HG03575 (cell line): Measurements from ENCODE around the gene PXDN.
"Not testable (repeated sequence)": the region's sequence is repeated elsewhere in the genome, so short reads cannot be mapped to it uniquely, and the experiment has no call there.

Source experiments
- ATAC-seq: cut with Tn5 transposase; IDR thresholded peaks from one replicate; pipeline ENCODE4 v1.9.1; 2021; ENCODE audit not compliant: unreplicated experiment, insufficient number of reproducible peaks, low FRiP score; ENCODE audit errors: extremely low read depth

PXDN gene

DNA sequence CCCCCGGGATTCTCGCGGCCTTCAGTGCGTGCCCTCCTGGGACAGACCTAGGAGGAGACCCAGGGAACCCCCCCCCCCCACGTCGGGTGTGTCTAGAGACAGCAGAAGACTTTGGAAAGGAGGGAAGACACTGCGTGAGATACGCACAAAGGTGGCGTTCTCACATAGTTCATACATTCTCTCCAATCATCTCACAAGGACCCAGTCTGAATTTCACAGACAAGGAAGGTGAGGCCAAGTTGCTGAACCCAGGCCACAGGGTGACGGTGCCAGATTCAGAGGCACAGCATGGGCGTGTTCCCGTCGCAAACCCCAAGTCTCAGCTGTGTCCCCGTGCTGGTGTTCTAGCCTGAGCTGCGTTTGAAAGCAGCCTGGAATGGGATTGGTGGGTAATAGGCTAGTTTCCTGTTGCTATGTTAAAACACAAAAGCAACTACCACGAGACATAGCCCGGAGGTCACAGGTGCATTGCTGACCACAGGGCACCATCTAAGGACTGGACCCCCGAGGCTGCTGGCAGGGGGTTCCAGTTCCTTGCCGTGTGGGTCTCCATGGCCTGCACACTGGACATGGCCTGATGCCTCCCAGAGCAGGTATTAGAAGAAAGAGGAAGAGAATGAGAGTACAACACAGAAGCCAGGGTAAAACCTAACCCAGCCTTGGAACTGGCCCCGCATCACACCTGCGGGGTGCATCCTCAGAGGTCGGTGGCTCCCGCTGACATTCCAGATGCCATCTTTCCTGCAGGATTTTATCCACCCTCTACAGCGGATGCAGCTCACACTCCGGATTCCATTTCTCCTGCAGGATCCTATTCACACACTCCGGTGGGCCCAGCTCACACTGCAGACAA is 1.1 kb upstream of the PXDN start:
- ATAC-seq, result no peak

DNA sequence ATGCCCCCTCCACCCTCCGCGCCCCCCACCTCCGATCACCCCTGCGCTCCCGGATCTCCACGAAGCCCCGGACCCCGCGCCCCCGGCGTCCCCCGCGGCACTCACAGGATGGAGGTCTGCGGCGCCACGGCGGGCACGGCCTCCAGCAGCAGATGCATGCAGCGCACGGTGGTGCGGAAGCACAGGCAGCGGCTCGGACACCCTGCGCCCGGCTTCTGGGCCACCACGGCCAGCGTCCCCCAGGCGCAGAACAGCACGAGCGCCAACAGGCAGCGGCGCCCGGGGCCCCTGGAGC is 217 bp downstream of the PXDN start:
- no peak for ATAC-seq

DNA sequence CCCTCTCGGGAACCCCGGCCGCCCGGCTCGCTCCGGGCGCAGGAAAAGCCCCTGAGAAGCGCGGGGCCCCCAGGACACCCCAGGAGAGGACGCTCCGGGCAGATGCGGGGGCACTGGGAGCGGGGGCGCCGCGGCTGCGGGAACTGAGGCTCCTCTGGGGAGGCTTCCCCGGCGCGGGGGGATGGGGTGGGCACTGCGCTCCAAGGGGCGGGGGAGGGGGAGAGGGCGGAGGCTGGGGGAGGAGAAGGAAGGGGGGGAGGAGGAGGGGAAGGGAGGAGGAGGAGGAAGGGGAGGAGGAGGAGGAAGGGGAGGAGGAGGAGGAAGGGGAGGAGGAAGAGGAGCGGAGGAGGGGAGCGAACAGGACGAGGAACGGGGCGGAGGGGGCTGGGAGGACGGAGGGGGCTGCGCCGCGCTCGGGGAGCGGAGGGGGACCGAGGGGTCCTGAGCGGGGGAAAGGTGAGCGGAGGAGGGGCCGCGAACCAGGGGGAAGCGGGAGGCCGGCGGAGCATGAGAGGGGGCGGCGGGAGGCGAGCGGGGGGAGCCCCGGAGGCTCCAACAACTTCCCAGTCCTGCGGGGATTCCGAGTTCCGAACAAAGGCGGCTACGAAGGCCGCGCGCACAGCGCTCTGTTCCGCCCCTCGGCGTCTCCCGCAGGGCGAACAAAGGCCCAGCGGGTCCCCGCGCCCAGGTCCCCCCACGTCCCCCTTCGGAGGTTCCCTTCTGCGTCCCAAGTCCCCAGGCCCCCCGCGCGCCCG is 742 bp downstream of the PXDN start:
- no peak for ATAC-seq

GRCh38 chr2:1742681-1743395 is 1.5 kb downstream of the PXDN start:
- no peak for ATAC-seq

DNA sequence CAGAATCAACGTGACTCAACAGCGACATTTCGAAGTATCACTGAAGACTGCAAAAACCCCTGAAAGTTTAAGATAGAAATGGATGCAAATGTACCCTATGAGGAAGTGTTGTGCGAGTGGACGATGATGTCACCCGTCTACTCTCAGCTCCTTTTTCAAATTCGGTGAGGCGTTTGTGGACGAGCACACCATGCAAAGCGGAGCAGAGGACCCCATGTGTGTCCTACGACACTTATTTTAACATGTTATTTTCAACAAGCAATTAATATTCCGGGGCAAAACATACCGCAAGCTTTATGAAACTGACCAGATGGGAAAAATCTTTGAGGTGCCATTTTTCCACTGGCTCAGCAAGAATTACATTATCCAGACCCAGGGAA is 2.0 kb downstream of the PXDN start:
- ATAC-seq, result no peak

DNA sequence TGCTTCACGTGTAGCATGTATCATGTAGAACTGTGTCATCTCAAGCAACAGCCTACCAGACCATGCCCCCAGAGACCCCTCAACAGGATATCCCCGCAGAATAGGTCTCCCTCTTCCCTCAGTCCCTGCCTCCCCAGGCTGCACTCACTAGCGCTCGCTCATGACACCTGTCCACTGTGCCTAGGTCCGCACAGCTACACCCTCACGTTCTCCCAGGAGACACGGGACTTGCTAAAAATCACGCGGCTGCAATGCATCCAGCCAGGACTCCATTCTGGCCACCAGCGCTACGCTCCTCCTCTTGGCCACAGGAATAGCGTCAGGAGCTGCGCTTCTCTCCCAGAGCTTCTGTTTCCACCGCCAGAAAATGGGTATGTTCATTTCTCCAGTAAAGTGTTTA is 2.5 kb downstream of the PXDN start:
- ATAC-seq, result no peak

GRCh38 chr2:1740716-1741589 is 3.4 kb downstream of the PXDN start:
- ATAC-seq, result no peak

DNA sequence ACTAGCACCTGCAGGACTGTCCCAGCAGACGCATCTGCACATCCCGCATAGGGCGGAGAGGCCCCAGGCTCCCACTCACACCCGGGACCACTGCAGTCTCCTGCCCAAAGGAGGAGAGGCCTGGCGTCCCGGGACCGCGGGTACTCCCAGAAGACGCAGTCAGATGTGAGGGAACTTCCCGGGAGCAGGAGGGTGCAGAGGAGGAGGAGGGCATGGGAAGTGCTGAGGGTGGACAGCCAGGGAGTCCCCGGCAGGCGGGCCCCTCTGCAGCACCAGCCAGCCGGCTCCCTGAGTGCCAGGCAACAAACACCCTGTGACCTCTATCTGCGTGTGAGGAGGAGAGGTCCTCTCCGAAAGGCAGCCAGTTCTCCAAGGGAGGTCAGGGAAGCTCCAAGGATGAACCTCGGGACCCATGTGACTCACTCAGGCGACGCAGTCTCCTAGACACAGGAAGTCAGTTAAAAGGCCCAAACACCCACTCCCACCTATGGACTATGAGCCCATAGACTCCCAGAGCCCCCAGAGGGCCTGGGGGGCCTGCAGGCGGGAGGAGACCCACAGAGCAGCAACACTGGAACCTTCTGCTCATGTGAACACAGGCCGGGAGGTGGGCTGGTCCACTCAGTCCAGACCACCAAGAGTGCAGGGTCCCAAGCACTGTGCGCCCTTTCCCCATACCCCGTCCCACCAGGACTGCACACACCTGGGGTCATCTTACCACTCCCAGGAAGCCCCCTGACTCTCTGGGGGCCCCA is 4.2 kb downstream of the PXDN start:
- ATAC-seq, result no peak

DNA sequence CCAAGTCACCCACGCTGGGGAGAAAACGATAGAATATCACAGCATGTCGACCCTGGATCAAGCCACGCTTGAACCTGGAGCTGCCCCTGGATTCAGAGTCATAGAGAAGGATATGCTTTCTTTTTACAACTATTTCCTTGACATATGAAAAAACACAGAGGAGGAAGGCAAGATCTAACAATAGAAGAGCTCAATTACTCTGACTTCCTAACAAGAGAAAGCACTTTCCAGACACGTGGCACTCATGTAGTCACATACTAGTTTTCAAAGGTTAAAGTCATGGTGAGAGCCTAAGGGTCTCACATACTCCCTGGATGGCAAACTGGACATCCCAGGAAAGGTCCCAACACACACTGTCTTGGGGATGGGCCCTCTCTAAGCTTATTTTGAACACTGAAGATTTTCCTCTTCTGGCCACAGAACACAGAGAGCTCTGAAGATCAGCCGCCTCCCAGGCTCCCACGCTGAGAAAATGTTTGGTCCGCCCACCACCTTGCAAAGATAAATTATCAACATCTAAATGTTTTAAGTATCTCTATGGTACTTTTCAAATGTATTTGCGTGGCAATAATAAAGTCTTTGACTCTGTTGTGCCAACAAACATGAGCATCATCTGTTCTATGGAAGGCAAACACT is 4.9 kb downstream of the PXDN start:
- ATAC-seq, result no peak

GRCh38 chr2:1738646-1739302 is 5.5 kb downstream of the PXDN start:
- ATAC-seq, result no peak

DNA sequence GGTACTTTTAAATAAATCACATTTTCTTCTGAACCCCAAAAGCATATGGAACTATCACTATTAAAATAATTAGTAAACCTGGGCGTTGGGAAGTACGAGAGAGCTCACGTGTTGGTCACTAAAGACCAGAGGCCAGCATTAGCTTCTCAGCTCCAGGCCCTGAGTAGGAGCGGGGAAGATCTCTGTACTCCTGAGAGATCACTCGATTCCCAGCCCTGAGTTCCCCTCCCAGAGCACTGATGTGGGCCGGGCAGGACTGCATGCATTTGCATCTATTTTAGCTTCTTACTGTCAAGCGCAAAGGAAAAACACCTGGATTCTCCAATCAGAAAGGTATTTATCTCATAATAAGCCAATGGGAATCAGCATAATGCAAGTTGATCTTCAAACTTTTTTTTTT is 6.2 kb downstream of the PXDN start:
- ATAC-seq, result no peak

GRCh38 chr2:1736997-1737480 is 7.3 kb downstream of the PXDN start:
- ATAC-seq, result no peak

DNA sequence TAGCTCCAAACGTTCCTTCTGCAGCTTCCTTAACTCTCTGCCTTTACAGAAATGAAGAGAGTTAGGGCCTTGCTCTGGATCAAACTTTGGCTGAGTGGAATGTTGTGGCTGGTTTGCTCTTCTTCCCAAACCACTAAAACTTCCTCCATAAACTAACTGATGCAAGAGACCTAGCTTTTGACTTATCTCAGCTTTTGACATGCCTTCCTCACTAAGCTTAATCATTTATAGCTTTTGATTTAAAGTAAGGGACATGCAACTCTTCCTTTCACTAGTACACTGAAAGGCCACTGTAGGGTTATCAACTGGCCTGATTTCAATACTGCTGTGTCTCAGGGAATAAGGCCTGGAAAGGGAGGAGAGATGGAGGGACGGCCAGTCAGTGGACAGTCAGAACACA is 8.3 kb downstream of the PXDN start:
- ATAC-seq, result no peak

GRCh38 chr2:1733298-1733697 is 11.0 kb downstream of the PXDN start:
- ATAC-seq, result not testable (repeated sequence)

GRCh38 chr2:1731963-1732768 is 12.1 kb downstream of the PXDN start:
- no peak for ATAC-seq

DNA sequence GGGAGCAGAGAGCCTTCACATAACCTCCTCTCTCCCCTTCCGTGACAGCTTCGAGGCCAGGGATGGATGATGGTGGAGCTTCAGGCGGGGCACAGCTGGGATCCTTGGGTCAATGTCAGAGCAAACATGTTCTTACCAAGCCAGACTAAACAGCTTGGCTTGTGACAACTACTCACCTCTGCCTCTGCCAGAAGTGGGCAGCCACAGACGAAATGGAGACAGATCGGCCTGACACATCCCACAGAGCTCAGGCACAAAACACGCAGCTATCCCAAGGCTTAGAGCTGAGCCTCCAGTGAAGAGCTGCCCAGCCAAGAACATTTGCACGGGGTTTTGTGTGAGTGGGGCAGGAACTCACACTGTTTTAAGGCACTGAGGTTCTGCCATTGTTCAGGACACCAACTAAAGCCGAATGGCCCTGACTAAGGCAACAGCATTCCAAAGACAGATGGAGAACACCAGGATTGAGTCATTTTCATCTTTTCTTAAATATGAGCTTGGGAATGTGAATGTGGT is 12.8 kb downstream of the PXDN start:
- no peak for ATAC-seq
